ENCODE measurements around the gene BMPER. TPM values are rescaled to one million over a fixed set of nuclear protein-coding genes. Genes with fewer than 3 reads are reported as not detected.

The BMPER gene
- total RNA-seq, 1 donor from 2014 or later: 7.4 TPM

GRCh38 chr7:33968591-33968990 lies 63.3 kb downstream of the BMPER start:
- no peak overlapping the region for H3K27ac ChIP-seq
- no peak for ATAC-seq
- H3K4me3 ChIP-seq: no peak overlapping the region

DNA sequence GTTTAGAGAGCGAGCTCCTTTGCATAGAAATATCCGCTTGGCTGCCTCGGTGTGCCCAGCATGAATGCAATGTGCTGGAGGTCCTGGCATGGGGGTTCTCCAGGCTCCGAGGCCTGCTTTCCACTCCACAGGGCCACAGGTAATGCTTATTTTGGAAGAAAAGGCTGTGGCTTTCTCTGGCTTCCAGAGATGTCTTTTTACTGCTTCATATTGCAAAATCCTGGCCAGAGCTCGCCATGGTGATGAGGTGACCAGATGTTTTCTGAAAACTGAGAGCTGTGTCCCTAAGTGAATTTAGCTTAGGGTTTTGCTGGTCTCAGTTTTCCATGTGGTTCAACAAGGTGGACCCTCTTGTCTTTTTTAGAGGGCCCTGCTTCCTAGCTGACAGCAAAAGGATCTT lies 65.2 kb downstream of the BMPER start:
- intact Hi-C loops (cut with DNase I): no loop called here
- no peak for ATAC-seq
- DNase-seq: no peak
- TF ChIP-seq CTCF (IDR thresholded peaks at IDR 0.05): no peak
- no peaks in the 10 kb centered on the region for H3K9me3 ChIP-seq
- no peaks in the 10 kb centered on the region for H3K27me3 ChIP-seq (ENCODE audit: low read depth)
- no peaks in the 10 kb centered on the region for H3K4me1 ChIP-seq
- H3K27ac ChIP-seq: no peak overlapping the region
- no peak overlapping the region for H3K4me3 ChIP-seq
- no peaks in the 10 kb centered on the region for H3K36me3 ChIP-seq

More at GRCh38 chr7:33968591-33968990, 63.3 kb downstream of the BMPER start:
- Histone ChIP-seq H3K4me1 (no peaks in the 10 kb centered on the region), H3K27me3 (ENCODE audit: low read depth) (no peaks in the 10 kb centered on the region), H3K9me3 (no peaks in the 10 kb centered on the region), H3K36me3 (no peaks in the 10 kb centered on the region)
- no peak for DNase-seq
- no peak for TF ChIP-seq CTCF (IDR thresholded peaks at IDR 0.05)
- intact Hi-C loops (cut with DNase I): no loop called here

DNA sequence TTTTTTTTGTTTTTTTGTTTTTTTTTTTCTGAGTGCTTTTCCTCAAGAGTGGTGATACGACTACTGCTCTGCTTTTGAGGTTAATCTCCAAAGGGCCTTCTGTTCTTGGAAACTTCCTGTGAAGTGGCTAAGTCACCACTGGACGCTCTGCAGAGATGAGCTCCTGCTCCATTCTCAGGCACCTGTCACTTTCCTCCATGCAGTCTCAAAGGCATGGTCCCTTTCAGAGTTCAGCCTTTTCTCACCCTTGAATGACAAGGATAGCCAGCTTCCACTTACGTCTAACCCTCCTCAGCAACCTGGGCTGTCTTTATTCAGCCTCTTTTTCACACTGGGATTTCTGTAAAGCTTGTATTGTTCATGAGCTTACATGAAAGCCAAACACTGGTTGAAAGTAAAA lies 65.8 kb downstream of the BMPER start:
- DNase-seq (no peak), ATAC-seq (no peak)
- H3K36me3 ChIP-seq: no peaks in the 10 kb centered on the region
- no peaks in the 10 kb centered on the region for H3K27me3 ChIP-seq (ENCODE audit: low read depth)
- TF ChIP-seq CTCF (IDR thresholded peaks at IDR 0.05): no peak
- intact Hi-C loops (cut with DNase I): no loop called here
- no peak overlapping the region for H3K27ac ChIP-seq
- H3K4me1 ChIP-seq: no peaks in the 10 kb centered on the region
- no peaks in the 10 kb centered on the region for H3K9me3 ChIP-seq
- H3K4me3 ChIP-seq: no peak overlapping the region

DNA sequence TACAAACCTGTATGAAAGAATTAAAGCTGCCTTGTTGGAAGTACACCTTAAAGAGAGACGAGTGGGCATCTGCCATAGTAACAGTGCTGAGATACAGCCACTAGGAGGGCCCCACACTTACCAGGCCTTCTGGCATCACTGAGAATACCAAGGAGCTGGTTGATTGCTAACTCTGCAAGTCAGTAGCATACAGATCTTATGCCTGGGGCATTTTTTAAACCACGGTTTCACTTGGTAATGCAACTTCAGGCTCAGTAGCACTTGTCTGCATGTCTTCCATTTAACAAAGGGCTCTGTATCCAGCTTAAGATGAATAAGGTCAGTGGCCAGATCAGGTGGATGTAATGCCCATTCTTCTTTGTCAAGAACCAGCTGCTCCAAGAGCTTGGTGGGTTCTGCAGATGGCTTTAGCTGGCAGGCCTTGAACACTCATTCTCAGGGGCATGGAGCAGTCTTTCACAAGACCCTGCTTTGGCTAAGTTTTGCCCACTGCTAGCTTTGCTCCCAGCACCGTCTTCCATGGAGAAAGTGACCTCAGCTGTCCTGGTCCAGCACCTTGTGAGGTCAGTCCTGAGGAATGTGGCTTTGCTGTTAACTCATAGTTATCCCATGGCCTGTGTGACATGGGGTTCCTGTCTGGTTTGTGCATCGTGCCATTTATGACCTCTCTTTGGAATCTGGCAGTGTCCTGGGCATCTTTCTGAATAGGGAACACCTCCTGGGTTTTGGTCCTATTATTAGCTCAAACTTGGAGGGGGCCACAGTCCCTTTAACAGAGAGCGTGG lies 68.1 kb downstream of the BMPER start:
- Histone ChIP-seq H3K27me3 (ENCODE audit: low read depth) (no peaks in the 10 kb centered on the region), H3K4me3 (no peak overlapping the region), H3K9me3 (no peaks in the 10 kb centered on the region), H3K27ac (no peak overlapping the region), H3K4me1 (no peaks in the 10 kb centered on the region), H3K36me3 (no peaks in the 10 kb centered on the region)
- intact Hi-C loops (cut with DNase I): no loop called here
- no peak for TF ChIP-seq CTCF (IDR thresholded peaks at IDR 0.05)
- DNase-seq (no peak), ATAC-seq (no peak)

DNA sequence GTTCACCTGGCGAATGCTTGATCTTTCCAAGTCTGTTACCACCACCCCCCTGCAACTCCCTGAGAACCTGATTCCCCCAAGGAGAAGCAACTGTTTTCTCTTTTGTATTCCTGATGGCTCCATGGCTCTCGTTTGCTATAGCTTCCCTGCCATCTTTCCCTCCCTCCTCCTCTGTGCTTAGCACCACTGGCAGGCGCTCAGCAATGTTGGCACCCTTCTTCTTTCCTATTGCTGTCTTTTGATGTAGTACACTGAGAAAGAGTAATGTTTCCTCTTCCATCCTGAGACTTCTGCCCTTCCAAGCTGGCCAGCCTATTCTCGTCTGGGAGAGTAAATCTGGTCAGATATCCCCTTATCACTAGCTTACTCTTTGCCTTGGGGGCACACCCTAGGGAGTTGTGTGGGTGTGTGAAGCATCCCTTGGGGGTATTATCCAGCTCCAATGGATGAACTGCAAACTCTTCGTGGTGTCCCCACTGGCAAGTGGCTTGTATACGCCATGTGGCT lies 74.0 kb downstream of the BMPER start:
- ATAC-seq: no peak
- Histone ChIP-seq H3K36me3 (no peaks in the 10 kb centered on the region), H3K27me3 (ENCODE audit: low read depth) (no peaks in the 10 kb centered on the region), H3K4me1 (no peaks in the 10 kb centered on the region), H3K27ac (no peak overlapping the region), H3K9me3 (no peaks in the 10 kb centered on the region), H3K4me3 (no peak overlapping the region)
- no peak for DNase-seq
- intact Hi-C loops (cut with DNase I): no loop called here
- TF ChIP-seq CTCF (IDR thresholded peaks at IDR 0.05): no peak

Measured in lower lobe of right lung (tissue), 2 donors.